ENCODE measurements around the gene PLCD3. TPM values are rescaled to one million over a fixed set of nuclear protein-coding genes. Genes with fewer than 3 reads are reported as not detected.

PLCD3 gene
- total and polyA plus RNA-seq, 2 of the 13 experiments (the other 11 are each of a cell fraction or from before 2014, with no cell fraction given), result 11.3 to 39.1 TPM

DNA sequence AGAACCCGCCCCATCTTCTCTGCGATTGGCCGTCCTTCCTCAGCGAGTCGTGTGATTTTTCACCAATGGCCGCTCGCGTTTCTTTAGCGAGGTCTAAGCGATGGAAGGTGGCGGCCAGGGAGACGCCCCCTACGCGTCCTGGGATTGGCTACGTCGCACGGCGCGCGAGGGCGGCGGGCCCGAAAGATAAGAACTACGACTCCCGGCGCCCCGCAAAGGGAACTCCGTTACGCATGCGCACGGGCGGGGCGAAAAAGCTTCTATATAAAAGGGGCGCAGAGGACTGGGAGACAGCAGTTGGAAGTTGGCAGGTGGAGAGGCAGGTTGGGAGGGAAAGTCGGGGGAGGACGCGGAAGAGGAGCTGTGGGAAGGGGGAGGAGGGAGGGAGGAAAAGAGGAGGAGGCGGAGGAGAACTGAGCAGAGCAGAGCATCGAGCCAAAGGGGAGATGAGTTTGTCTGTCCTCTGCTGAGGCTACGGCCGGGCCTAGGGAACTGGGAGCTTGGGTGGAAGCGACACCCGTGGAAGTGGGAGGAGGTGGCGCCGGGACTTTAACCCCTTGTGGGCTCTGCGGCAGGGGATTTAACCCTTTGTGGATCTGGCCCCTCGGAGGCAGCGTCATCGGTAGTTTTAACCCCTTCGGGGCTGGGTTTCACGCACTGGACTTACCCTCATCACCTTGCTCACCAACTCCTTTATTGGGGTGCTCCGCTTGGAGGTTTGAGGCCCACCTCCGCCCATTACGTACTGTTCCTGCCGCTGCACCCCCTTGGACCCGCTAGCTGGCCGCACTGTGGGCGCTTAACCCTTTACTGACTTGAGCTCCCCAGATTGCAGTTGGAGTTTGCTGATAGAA lies 16.1 kb upstream of the PLCD3 start, which contains the start of gene HEXIM1 (continued):
- TF ChIP-seq ZNF558 (CRISPR knock-in tag; IDR thresholded peaks at IDR 0.05; ENCODE audit: borderline replicate concordance) (peak; percentile 68; the same call in 1 of the 2 replicates), DPF2 (CRISPR knock-in tag; IDR thresholded peaks at IDR 0.05; ENCODE audit: borderline replicate concordance, low read depth) (no peak), ZNF580 (CRISPR knock-in tag; IDR thresholded peaks at IDR 0.05; ENCODE audit: borderline replicate concordance, low read depth) (peak; percentile 98), CBX1 (IDR thresholded peaks at IDR 0.05; ENCODE audit: low read depth) (peak; percentile 99), ZSCAN22 (CRISPR knock-in tag; IDR thresholded peaks at IDR 0.05) (no peak), KLF16 (CRISPR knock-in tag; IDR thresholded peaks at IDR 0.05) (peak; percentile 50 to 62; a peak in 2 of 4 replicates), ZEB1 (IDR thresholded peaks at IDR 0.05; ENCODE audit: insufficient replicate concordance, low read depth) (no peak), NKX3-1 (CRISPR knock-in tag; IDR thresholded peaks at IDR 0.05) (peak; percentile 85; the same call in 1 of the 2 replicates), SAFB2 (CRISPR knock-in tag; IDR thresholded peaks at IDR 0.05; ENCODE audit: borderline replicate concordance, low read depth) (peak; percentile 98; the same call in 1 of the 2 replicates), HMGXB4 (CRISPR knock-in tag; IDR thresholded peaks at IDR 0.05; ENCODE audit: borderline replicate concordance in 1 of 2, low read depth in 1 of 2) (peak; percentile 64 to 72; a peak in 3 of 4 replicates), SAP130 (CRISPR knock-in tag; IDR thresholded peaks at IDR 0.05; ENCODE audit: low read depth) (peak; percentile 92), JUN (CRISPR knock-in tag; IDR thresholded peaks at IDR 0.05) (0 out of 2 replicates have a peak, but pooled peaks have one; percentile 21), ZNF280B (CRISPR knock-in tag; IDR thresholded peaks at IDR 0.05; ENCODE audit: borderline replicate concordance) (peak; percentile 97), ZNF253 (CRISPR knock-in tag; IDR thresholded peaks at IDR 0.05; ENCODE audit: borderline replicate concordance) (peak; percentile 88), ZNF841 (CRISPR knock-in tag; IDR thresholded peaks at IDR 0.05; ENCODE audit: borderline replicate concordance) (0 out of 2 replicates have a peak, but pooled peaks have one; percentile 60), NFATC3 (CRISPR knock-in tag; IDR thresholded peaks at IDR 0.05) (no peak), ZNF124 (CRISPR knock-in tag; IDR thresholded peaks at IDR 0.05) (0 out of 2 replicates have a peak, but pooled peaks have one; percentile 25), EHMT2 (IDR thresholded peaks at IDR 0.05; ENCODE audit: borderline replicate concordance, low read depth, low read length) (no peak), ZNF281 (CRISPR knock-in tag; IDR thresholded peaks at IDR 0.05; ENCODE audit: borderline replicate concordance) (peak; percentile 77), NCOA5 (CRISPR knock-in tag; IDR thresholded peaks at IDR 0.05) (no peak)
- TF ChIP-seq, protein P1, sequence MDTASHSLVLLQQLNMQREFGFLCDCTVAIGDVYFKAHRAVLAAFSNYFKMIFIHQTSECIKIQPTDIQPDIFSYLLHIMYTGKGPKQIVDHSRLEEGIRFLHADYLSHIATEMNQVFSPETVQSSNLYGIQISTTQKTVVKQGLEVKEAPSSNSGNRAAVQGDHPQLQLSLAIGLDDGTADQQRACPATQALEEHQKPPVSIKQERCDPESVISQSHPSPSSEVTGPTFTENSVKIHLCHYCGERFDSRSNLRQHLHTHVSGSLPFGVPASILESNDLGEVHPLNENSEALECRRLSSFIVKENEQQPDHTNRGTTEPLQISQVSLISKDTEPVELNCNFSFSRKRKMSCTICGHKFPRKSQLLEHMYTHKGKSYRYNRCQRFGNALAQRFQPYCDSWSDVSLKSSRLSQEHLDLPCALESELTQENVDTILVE (CRISPR knock-in tag; IDR thresholded peaks at IDR 0.05), result peak; percentile 41
